GOT3 (cell line): ENCODE measurements around the gene INSC.
A peak's percentile ranks its signal among the peaks of the same experiment; 100 is the strongest.

ENCODE experiments used
- DNase-seq: peaks from one replicate; lab custom pipeline; 2025; ENCODE audit warnings: mixed read lengths; lab: John Stamatoyannopoulos, UW

INSC gene

GRCh38 chr11:15186146-15186545 lies 71.4 kb downstream of the INSC start:
- DNase-seq: no peak

GRCh38 chr11:15189189-15189588 lies 74.5 kb downstream of the INSC start:
- DNase-seq: no peak

DNA sequence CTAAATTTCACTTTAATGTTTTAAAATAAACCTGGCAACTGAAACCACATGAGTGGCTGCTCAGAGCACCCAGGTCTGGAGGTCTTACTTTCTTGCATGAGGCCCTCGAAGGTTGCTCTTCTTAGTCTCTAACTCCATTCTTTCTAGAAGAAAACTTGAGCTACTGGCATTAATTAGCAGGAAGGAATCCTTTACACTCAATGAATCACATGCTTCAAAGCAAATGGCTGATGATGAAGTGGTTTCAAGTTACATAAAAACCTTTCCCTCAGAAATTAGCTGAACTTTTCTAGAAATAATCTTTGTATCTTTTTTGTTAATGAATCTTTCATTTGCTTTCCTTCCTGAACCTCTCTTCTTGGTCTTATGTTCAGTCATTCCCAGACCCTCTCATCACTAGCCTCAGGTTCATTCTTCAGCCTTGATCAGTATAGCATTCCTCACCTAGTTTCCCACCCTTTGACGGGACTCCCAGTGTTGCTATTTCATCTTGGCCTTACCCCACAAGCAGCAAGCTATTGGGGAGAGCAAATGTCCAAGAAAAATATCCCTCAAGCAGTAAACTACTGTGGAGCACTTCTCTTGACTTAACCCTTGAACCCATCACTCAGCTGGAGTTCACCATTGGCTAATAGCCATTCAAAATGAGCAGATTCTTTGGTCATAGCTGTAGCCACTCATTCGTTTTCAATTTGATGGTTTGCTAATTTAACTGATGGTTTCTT lies 75.1 kb downstream of the INSC start:
- no peak for DNase-seq

GRCh38 chr11:15190611-15191010 lies 75.9 kb downstream of the INSC start:
- DNase-seq: no peak

GRCh38 chr11:15192005-15192556 lies 77.4 kb downstream of the INSC start:
- DNase-seq: no peak

DNA sequence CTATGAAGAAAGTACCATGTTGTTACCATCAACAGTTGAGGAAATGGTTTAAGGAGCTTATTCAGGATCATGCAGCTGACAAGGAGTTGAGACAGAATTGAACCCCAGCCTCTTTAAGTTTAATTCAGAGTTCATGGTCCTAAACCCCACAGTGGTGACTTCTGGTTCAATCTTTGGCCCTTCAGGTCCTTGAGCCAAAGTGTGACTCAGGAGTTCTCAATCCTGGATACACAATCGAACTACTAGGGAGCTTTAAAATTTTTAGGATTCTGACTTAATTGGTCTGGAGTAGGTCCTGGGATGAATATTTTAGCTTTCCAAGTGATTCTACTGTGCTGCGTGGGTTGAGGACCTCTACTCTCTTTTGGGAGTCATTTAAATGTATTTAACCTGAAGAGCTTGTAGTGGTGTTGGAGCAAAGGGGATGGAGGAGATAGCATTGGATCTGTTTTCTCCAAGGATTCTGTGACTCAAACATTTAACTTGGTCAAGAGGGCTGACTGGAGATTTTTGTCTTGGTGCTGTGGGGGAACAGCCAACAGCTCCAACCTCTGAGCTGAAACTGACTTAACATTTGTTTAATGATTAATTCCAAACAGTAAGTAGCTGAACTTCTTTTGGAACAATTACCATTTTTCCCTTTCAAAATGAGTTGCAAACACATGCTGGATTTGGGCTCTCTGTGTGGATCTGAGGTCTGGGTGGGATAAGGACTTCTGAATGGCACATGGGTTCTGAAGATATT lies 80.1 kb downstream of the INSC start:
- DNase-seq: no peak

DNA sequence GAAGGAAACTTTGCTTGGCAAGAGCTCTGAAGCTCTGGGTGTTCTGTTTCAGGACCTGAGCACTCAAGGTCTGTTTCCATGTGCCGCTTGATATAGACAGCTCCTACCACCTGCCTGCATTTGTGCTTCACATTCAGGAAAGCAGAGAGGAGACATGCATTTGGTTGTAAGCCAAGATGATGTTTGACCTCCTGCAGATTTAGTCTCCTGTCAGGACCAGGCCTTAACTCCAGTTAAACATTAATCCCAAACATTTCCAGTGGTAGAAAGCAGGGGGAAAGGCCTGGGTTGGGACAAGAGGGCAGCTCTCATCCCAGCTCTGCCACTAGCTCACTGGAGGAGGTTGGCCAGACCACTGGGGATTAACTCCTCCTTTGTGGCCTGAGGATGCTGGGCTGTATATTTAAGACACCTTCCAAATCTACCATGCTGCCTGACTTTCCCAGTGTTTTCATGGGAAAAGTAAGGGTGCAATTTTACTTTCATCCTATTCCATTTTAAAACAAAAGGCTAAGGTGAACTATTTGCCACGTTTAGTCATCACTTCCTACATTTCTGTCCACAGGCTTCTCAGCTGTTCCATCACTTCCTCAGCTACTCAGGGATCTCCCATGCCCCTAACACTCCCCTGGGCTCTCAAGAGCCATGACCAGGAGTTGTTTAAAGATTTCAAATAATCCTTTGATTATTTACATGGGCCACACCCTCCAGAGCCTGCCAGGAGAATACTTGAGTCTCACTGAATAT lies 80.9 kb downstream of the INSC start:
- no peak for DNase-seq

DNA sequence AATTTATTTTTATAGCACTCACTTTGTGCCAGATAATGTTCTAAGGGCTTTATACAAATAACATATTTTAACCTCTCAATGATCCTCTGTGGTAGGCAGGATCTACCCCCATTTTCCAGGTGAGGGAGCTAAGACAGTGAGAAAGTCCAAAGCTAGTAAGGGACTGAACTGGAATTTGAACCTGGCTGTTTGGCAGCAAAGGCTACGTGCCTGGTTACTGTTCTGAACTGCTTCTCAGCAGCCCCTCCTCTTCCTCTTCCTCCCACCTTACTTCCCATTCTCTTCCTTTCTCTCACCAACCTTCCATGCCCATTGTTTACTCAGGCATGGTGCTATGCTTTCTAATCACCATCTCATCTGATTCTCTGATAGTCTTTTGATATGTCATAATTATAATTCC lies 82.0 kb downstream of the INSC start:
- DNase-seq: no peak

DNA sequence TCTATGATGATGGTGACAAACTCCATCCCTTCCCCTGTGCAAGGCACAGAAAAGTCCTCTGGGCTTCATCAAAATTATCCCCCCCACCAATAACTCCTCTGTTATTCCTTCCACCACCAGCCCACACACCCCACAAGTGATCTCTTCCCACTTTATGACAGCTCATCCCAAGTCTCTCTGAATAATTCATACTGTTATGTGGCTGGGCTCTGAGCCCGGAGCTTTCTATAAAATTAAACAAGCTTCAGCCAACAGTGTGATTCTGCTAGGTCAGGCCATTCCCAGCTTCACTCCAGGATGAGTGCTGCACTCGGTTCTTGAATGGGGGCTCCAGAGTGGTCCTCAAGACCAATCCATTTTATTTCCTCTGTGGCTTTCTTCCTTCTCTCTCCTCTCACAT lies 83.0 kb downstream of the INSC start:
- no peak for DNase-seq

- DNase-seq: no peak
These were observed 83.6 kb downstream of the INSC start for GRCh38 chr11:15198284-15198683.

- DNase-seq: peak; percentile 9
These were observed 85.0 kb downstream of the INSC start for GRCh38 chr11:15199693-15200092.

DNA sequence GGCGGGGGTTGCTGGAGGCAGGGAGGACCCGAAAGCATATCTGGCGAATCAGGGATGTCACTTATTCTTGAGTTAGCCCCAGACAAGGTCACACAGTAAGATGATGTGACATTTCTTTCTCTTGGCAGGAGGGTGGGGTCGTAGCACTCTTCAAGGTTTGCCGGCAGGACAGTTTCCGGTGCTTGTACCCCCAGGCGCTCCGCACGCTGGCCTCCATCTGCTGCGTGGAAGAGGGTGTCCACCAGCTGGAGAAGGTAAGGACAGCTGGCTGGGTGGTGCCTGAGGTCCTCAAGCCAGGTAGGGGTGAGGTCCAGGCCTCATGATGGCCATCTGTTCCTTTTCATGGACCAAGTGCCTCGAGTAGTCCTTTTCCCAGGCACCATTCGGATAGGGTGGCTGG lies 86.0 kb downstream of the INSC start:
- DNase-seq: no peak

DNA sequence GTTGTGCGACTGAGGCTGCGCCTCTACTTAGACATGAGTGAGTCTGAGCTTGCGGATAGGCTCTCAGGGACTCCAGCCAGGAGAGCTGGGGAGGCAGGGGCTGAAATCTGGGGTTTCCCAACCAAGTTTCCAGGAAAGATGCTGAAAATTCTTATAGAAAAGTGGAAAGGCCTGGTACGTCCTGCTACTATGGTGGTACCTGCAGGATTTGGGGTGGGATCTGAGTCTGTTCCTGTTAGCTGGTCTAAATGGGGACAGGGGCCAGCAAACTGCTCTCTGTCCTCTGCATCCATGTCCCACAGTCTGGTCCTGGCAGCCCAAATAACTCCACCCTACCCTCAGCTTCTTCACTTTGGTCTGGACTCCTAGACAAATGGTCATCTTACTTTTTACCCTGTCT lies 86.9 kb downstream of the INSC start:
- DNase-seq: no peak

- no peak for DNase-seq
These were observed 87.9 kb downstream of the INSC start for GRCh38 chr11:15202626-15203025.

GRCh38 chr11:15204711-15205110 lies 90.0 kb downstream of the INSC start:
- no peak for DNase-seq

DNA sequence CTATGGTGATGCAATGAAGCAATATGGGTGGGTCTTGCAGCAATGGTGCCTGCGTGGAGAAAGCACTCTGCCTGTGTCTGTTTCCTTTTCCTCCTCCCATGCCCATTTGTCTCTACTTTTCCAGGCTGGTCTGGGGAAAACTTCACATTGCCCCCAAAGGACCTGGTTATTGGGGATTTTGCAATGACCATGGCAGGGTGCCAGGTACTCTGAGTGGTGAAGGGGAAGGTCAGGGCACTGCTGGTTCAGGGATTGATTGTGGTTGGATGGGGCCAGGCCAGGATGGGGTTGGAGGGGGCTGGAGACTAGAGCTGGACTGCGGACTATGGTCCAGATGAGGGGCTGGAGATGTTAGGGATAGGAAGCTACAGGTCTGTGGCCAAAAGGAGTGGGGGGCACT lies 92.1 kb downstream of the INSC start:
- no peak for DNase-seq

- DNase-seq: peak; percentile 3
These were observed 93.9 kb downstream of the INSC start for GRCh38 chr11:15208378-15209222.

GRCh38 chr11:15212876-15213275 lies 98.2 kb downstream of the INSC start:
- no peak for DNase-seq

GRCh38 chr11:15213471-15214231 lies 98.9 kb downstream of the INSC start:
- no peak for DNase-seq

DNA sequence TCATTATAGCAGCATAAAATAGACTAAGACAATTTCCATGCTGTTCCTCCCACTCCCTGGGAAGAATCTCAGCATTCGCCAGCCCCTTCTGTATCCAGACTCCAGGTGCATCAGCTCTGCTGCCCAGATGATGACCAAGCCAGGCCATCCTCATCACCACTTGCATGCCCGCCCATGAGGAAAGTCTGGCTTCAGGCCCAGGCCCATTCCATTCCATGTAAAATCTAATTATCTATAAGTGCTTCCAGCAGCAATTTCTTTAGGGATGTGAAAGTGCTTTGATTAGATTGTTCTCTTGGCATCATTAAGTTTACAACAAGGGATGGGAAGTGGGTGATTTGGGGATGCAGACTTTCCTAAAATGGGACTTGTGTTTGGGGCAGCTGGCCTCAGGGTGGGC lies 100.3 kb downstream of the INSC start:
- no peak for DNase-seq

DNA sequence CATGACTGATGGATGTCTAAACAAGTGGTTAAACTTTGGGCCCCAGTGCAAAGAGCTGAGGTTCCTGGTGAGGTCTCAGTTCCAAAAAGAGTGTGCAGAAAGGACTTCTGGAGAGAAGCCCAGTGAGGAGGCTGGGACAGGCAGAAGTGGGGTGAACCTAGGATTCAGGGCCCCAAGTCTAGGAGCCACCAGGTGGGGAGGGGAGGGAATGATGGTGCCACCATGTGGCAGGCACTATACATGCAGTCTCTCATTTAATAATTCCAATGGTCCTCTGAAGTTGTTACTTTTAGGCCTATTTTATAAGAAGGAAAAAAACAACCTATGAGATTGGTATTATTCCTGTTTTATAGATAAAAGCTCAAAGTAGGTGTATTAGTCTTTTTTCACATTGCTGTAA lies 102.0 kb downstream of the INSC start:
- no peak for DNase-seq
